ENCODE data around the gene HOOK2.
"Not testable (repeated sequence)": the region's sequence is repeated elsewhere in the genome, so short reads cannot be mapped to it uniquely, and the experiment has no call there.

The HOOK2 gene

GRCh38 chr19:12754465-12755196 lies 20.7 kb downstream of the HOOK2 start:
- no peak for DNase-seq (ENCODE audit: low read depth, low spot score)

GRCh38 chr19:12752056-12752781 lies 23.1 kb downstream of the HOOK2 start:
- no peak for DNase-seq (ENCODE audit: low read depth, low spot score)

GRCh38 chr19:12751635-12752034 lies 23.7 kb downstream of the HOOK2 start, which contains the start of gene BEST2:
BEST2 (plus strand) TSS chr19:12751791; CDS start chr19:12752593, 802 bp downstream.
- no peak for DNase-seq (ENCODE audit: low read depth, low spot score)

- DNase-seq (ENCODE audit: low read depth, low spot score), result no peak
Measured at GRCh38 chr19:12750851-12751250, 24.5 kb downstream of the HOOK2 start.

- no peak for DNase-seq (ENCODE audit: low read depth, low spot score)
Measured at GRCh38 chr19:12749938-12750521, 25.3 kb downstream of the HOOK2 start.

GRCh38 chr19:12748489-12748888 lies 26.9 kb downstream of the HOOK2 start:
- no peak for DNase-seq (ENCODE audit: low read depth, low spot score)

- peak; percentile 76 for DNase-seq (ENCODE audit: low read depth, low spot score)
Measured at GRCh38 chr19:12745166-12745897, 30.0 kb downstream of the HOOK2 start.

- no peak for DNase-seq (ENCODE audit: low read depth, low spot score)
Measured at GRCh38 chr19:12737835-12738351, 37.5 kb downstream of the HOOK2 start.

- DNase-seq (ENCODE audit: low read depth, low spot score), result peak; percentile 100
Measured at GRCh38 chr19:12736995-12737834, 38.1 kb downstream of the HOOK2 start, which contains the start of gene GET3. GET3 (plus strand) TSS chr19:12737497; CDS start chr19:12737506, 9 bp downstream.

- DNase-seq (ENCODE audit: low read depth, low spot score), result no peak
Measured at GRCh38 chr19:12733369-12734214, 41.8 kb downstream of the HOOK2 start.

GRCh38 chr19:12731337-12731736 lies 44.0 kb downstream of the HOOK2 start:
- DNase-seq (ENCODE audit: low read depth, low spot score), result no peak

GRCh38 chr19:12730064-12730463 lies 45.3 kb downstream of the HOOK2 start:
- DNase-seq (ENCODE audit: low read depth, low spot score), result no peak

- DNase-seq (ENCODE audit: low read depth, low spot score), result no peak
Measured at GRCh38 chr19:12727745-12728433, 47.5 kb downstream of the HOOK2 start.

GRCh38 chr19:12726988-12727316 lies 48.4 kb downstream of the HOOK2 start:
- no peak for DNase-seq (ENCODE audit: low read depth, low spot score)

- not testable (repeated sequence) for DNase-seq (ENCODE audit: low read depth, low spot score)
Measured at GRCh38 chr19:12725612-12726011, 49.7 kb downstream of the HOOK2 start.

GRCh38 chr19:12723641-12724426 lies 51.5 kb downstream of the HOOK2 start, which contains the start of gene TNPO2:
TNPO2 (minus strand) TSS chr19:12723932; CDS start chr19:12720977, 2,955 bp downstream.
- no peak for DNase-seq (ENCODE audit: low read depth, low spot score)

- no peak for DNase-seq (ENCODE audit: low read depth, low spot score)
Measured at GRCh38 chr19:12723381-12723640, 52.0 kb downstream of the HOOK2 start.

- DNase-seq (ENCODE audit: low read depth, low spot score), result peak; percentile 93
Measured at GRCh38 chr19:12722566-12723380, 52.6 kb downstream of the HOOK2 start.
